Skin of body (tissue), 2 donors: ENCODE measurements around the gene VILL. TPM values are rescaled to one million over a fixed set of nuclear protein-coding genes. Genes with fewer than 3 reads are reported as not detected.
"Not testable (repeated sequence)": the region's sequence is repeated elsewhere in the genome, so short reads cannot be mapped to it uniquely, and the experiment has no call there.

Experiments used
- DNase-seq: peaks from one replicate; lab custom pipeline; 2025; lab: John Stamatoyannopoulos, UW
- total RNA-seq: library from RNA; depleted of rRNA; stranded (reverse); fragments of >200 nt; gene quantifications from one replicate; pipeline ENCODE4 v1.2.3, GENCODE V29; 2014

Gene VILL
- total RNA-seq, 1 donor from 2014 or later: 15.4 TPM

- DNase-seq: no peak
Measured at GRCh38 chr3:37985637-37986320, 4.8 kb upstream of the VILL start.

DNA sequence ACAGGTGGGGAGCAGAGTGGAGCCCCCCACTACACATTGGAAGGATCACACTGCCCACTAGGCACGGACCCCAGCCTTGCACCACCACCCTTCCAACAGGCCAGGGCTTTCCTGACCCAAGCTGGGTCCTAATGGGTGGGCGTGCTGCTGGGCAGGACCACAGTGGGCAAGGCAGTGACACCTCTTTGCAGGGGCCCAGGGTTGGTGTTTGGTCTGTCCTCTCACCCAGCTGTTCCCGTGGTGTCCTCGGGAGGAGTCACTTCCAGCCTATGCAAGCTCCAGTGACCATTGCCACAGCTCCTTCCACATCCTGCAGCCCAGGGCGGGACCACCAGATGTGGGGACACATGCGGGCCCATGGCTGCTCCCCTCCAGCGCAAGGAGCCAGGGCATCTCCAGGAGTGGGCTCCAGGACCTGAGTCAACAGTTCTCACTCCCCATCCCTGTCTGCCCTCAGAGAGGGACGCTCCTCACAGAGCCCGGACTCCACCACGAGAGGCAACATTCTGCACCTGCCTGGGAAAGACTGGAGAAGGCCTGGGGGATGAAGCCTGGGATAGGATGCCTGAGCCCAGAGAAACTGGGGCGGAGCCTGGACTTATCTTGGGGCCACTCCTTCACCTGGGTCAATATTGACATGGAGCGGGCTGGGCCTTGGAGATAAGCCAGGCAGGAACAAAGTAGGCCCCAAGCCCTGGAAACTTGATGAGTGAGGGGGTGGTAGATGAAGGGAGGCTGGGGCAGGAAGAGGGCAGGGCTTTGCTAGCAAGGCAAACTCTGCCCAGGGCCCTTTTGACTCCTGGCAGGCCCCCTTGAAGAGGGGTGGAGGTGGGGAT, 3.9 kb upstream of the VILL start:
- no peak for DNase-seq

DNA sequence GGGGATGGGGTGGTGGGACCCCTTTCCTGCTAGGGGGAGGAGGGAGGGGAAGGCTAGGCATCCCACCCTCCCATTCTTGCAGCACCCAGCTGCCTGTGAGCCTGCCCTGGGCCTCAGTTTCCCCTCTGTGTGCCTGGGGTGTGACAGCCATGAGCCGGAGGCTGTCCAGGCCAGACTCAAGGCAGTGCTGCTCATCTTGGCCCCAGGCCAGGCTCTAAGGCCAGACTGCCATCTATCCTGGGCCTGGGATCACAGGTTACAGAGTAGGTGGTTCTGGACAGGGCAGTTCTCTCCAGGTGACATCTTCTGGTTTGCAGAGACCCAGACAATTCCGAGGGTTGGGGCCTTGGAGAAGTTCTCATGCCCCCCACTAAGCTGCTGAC, 3.3 kb upstream of the VILL start:
- no peak for DNase-seq

DNA sequence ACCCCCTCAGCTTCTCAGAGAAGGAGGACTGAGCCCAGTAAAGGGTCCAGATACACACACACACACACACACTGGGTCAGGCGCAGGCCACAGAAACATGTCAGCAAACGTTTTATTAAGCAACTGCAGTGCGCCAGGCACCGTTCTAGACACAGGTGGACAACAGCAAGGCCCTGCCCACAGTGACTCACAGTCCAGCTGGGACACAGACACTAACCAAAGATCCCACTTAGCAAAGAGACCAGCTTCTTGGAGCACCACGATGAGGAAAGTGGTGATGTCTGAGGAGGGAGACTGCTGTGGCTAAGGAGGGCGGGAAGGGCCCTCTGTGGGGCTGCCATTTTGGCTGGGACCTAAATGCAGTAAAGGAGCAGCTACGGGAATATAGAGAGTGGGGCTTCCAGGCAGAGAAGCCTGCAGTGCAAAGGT, 2.8 kb upstream of the VILL start:
- no peak for DNase-seq

- DNase-seq: not testable (repeated sequence)
Measured at GRCh38 chr3:37988376-37988775, 2.2 kb upstream of the VILL start.

- DNase-seq: no peak
Measured at GRCh38 chr3:37988931-37989525, 1.6 kb upstream of the VILL start.

DNA sequence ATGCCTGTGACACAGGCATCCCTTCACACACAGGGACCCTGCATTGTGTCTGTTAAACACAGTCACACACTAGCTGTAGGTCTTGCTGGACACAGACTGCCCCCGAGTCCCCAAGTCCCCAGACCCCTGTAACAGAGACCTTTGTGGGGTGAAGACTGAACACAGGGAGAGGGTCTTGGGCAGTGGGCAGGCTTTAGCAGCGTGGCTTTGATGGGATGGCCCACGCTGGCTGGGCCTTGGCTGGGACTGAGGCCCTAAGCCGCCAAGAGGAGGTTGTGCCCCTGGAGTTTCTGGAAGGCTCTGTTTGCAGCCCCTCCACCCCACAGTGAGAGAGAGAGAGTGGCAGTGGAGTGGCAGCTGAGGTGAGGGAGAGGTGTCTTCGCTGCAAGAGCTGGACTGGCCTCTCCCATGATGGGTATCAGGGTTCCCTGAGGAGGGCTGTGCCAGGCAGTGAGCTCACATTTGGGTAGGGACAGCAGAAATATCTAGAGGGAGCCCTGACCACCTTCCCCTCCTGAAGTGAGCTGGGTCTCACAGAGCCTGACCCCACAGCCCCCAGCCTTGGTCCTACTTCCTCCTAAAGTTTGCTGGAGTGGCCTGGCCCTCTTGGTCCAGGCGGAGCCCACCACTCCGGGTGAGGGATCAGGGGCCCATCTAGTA, 635 bp upstream of the VILL start:
- DNase-seq: no peak

DNA sequence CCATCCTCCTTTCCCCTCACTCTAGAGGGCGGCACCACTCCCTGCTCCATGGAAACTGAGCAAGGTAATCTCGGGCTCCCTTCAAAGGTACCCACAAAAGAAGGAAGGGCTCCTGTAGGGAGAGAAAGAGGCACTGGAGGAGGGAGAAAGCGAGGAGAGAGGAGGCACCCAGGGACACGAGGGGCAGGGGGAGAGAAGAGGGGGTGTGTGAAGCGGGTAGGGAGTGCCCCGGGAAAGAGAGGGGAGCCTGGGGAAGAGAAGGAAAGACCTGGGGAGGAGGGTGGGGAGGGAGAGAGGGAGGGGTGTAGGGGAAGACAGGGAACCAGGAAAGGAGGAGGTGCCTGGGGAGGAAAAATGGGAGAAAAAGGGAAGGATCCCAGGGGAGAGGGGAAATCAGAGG, 523 bp downstream of the VILL start:
- no peak for DNase-seq

GRCh38 chr3:37991823-37992222, 1.2 kb downstream of the VILL start:
- no peak for DNase-seq

- DNase-seq: no peak
Measured at GRCh38 chr3:37992271-37993066, 1.9 kb downstream of the VILL start.

DNA sequence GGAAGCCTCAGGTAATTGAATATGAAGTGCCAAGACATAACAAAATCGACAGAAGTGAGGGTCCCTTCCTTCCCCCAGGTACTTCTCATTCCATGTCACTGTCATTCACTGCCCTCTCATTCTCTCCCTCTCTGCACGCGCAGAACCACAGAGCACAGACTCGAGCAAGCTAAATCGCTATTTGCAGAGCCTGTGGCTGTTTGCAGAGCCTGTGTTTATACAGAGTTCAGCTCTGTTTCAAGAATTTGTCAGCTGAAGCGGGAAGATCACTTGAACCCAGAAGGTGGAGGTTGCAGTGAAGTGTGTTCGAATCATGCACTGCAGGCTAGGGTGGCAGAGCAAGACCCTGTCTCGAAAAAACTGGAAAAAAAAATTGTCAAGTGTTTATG, 2.5 kb downstream of the VILL start:
- DNase-seq: no peak

DNA sequence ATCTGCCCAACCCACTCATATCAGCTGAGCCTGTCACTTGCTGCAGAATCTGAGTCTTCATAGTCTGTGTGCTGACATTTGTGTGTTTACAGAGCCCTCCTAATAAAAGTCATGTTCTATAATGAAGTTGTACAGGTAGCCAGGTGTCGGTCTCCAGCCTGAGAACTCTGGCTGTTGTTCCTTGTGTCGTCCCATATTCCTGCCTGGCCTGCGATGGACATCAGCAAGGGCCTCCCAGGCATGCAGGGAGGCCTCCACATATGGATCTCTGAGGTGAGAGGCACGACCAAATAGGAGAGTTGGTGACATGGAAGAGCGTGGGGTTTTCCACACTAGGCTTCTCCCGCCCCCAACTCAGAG, 2.9 kb downstream of the VILL start:
- no peak for DNase-seq

DNA sequence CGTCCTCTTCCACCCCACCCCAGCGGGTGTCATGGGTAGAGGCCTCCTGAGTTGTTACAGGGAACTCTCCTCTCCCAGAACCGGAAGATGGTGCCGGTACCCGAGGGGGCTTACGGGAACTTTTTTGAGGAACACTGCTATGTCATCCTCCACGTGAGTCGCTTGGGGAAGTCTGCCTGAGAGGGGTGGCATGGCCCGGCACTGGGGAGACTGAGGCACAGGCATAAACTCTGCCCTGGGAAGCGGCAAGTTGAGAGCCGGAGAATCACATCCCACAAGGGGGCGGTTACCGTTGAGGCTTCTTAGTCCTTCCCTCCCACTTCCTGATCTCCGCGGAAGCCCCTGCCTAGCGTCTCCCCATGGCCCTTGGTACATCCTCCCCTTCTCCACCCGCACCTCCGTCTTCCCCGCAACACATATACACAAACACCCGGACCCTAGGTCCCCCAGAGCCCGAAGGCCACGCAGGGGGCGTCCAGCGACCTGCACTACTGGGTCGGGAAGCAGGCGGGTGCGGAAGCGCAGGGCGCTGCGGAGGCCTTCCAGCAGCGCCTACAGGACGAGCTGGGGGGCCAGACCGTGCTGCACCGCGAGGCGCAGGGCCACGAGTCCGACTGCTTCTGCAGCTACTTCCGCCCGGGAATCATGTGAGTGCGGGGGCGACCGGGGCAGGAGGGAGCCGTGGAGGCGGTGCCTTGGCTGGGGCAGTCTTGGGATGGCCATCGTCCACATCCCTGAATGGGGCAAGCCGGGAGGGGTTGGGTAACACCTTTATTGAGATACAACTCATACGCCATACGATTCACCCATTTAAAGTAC, 3.4 kb downstream of the VILL start:
- peak; percentile 51 for DNase-seq

- DNase-seq: no peak
Measured at GRCh38 chr3:37994639-37994972, 4.0 kb downstream of the VILL start.

- DNase-seq: no peak
Measured at GRCh38 chr3:37995652-37996641, 5.4 kb downstream of the VILL start.

DNA sequence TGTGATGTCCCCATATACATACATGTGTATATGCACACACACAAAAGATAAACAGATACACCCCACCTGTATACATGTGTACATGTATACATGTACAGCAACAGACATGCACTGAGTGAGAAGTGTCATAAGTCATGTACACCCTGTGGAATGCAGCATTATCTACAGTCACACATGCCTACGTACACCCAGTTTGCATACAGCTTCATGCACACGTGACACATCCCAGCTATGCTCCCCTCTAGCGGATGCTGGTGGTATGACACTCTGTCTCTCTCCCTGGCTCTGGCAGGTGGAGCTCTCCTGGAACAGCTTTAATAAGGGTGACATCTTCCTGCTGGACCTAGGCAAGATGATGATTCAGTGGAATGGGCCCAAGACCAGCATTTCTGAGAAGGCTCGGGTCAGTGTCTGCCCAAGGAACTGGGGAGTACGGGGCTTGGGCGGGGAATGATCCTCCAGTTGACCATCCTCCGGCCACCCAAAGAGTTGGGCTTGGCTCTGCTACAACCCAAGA, 6.3 kb downstream of the VILL start:
- peak; percentile 78 for DNase-seq

GRCh38 chr3:37997342-37997741, 6.8 kb downstream of the VILL start:
- no peak for DNase-seq

DNA sequence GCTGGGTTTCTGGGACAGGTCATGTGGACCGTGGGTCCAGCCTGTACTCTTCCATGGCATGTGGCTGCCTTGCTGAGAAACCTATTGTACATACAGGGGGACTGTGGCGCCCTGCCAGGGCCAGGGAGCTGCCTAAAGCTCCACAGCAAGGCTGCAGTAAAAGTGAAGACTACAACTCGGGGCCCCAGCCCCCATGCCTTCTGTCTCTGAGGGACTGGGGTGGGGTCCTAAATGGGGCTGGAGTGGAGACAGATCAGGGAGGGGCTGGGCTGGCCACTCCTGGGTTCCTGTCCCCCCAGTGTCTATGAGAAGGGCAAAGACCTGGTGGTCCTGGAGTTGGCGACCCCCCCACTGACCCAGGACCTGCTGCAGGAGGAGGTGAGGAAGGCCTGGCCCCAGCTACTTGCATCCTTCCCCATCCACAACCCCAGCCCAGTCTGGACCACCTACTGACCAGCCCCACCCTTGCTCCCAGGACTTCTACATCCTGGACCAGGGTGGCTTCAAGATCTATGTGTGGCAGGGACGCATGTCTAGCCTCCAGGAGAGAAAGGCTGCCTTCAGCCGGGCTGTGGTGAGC, 7.3 kb downstream of the VILL start:
- no peak for DNase-seq

GRCh38 chr3:37999836-38000235, 9.2 kb downstream of the VILL start:
- no peak for DNase-seq
